Measurements from ENCODE around the gene CTNS. TPM values are rescaled to one million over a fixed set of nuclear protein-coding genes. Genes with fewer than 3 reads are reported as not detected.
A peak's percentile ranks its signal among the peaks of the same experiment; 100 is the strongest.

CTNS gene
- total RNA-seq, 1 experiment from 2014 or later = 15.6 TPM

GRCh38 chr17:3681565-3681964 lies 45.0 kb downstream of the CTNS start:
- H3K9me3 ChIP-seq = no peaks in the 10 kb centered on the region
- CTCF ChIA-PET = no interaction called here
- Mint-ChIP-seq H3K27me3 (ENCODE audit: insufficient read depth, unreplicated experiment) (no peaks in the 10 kb centered on the region), H3K36me3 (ENCODE audit: insufficient read depth, unreplicated experiment) (no peaks in the 10 kb centered on the region), H3K4me3 (ENCODE audit: unreplicated experiment) (no peak overlapping the region), H3K27ac (ENCODE audit: unreplicated experiment) (no peak overlapping the region), H3K4me1 (ENCODE audit: low read depth, unreplicated experiment) (no peaks in the 10 kb centered on the region), H3K9me3 (ENCODE audit: unreplicated experiment) (no peaks in the 10 kb centered on the region)
- no peaks in the 10 kb centered on the region for H3K36me3 ChIP-seq (ENCODE audit: control insufficient read depth, insufficient read depth, low read length)
- no TSS peak for BruUV-seq (replicated peaks)
- intact Hi-C loops (cut with micrococcal nuclease; ENCODE audit: unreplicated experiment) = no loop called here
- no peaks in the 10 kb centered on the region for H3K27me3 ChIP-seq (replicated peaks; ENCODE audit: control insufficient read depth, insufficient read depth, low read length)
- no peak overlapping the region for H3K4me3 ChIP-seq (ENCODE audit: low read depth, low read length)
- TF ChIP-seq CTCF (IDR thresholded peaks at IDR 0.05; ENCODE audit: insufficient read depth in 1 of 2, low read depth in 1 of 2, low read length in 1 of 2, severe bottlenecking in 1 of 2, unreplicated experiment in 1 of 2) = no peak
- POLR2A ChIA-PET = no interaction called here
- no peaks in the 10 kb centered on the region for H3K4me1 ChIP-seq
- DNase-seq = no peak

- no peak for TF ChIP-seq CTCF (IDR thresholded peaks at IDR 0.05; ENCODE audit: insufficient read depth in 1 of 2, low read depth in 1 of 2, low read length in 1 of 2, severe bottlenecking in 1 of 2, unreplicated experiment in 1 of 2)
- BruUV-seq (replicated peaks) = no TSS peak
- POLR2A ChIA-PET = no interaction called here
- Mint-ChIP-seq H3K36me3 (ENCODE audit: insufficient read depth, unreplicated experiment) (no peaks in the 10 kb centered on the region), H3K27me3 (ENCODE audit: insufficient read depth, unreplicated experiment) (no peaks in the 10 kb centered on the region), H3K9me3 (ENCODE audit: unreplicated experiment) (no peaks in the 10 kb centered on the region), H3K27ac (ENCODE audit: unreplicated experiment) (no peak overlapping the region), H3K4me3 (ENCODE audit: unreplicated experiment) (no peak overlapping the region), H3K4me1 (ENCODE audit: low read depth, unreplicated experiment) (no peaks in the 10 kb centered on the region)
- no peak for DNase-seq
- CTCF ChIA-PET = no interaction called here
- Histone ChIP-seq H3K4me3 (ENCODE audit: low read depth, low read length) (no peak overlapping the region), H3K36me3 (ENCODE audit: control insufficient read depth, insufficient read depth, low read length) (no peaks in the 10 kb centered on the region), H3K4me1 (no peaks in the 10 kb centered on the region), H3K9me3 (no peaks in the 10 kb centered on the region), H3K27me3 (replicated peaks; ENCODE audit: control insufficient read depth, insufficient read depth, low read length) (no peaks in the 10 kb centered on the region)
- intact Hi-C loops (cut with micrococcal nuclease; ENCODE audit: unreplicated experiment) = no loop called here
Observed at GRCh38 chr17:3682033-3682432, 45.5 kb downstream of the CTNS start.

GRCh38 chr17:3683054-3683511 lies 46.5 kb downstream of the CTNS start:
- no peaks in the 10 kb centered on the region for H3K4me1 Mint-ChIP-seq (ENCODE audit: low read depth, unreplicated experiment)
- Histone ChIP-seq H3K27me3 (replicated peaks; ENCODE audit: control insufficient read depth, insufficient read depth, low read length) (no peaks in the 10 kb centered on the region), H3K9me3 (no peaks in the 10 kb centered on the region), H3K4me1 (no peaks in the 10 kb centered on the region), H3K36me3 (ENCODE audit: control insufficient read depth, insufficient read depth, low read length) (no peaks in the 10 kb centered on the region), H3K4me3 (ENCODE audit: low read depth, low read length) (no peak overlapping the region)
- BruUV-seq (replicated peaks) = no TSS peak
- no peak for DNase-seq
- no peaks in the 10 kb centered on the region for H3K9me3 Mint-ChIP-seq (ENCODE audit: unreplicated experiment)
- no peaks in the 10 kb centered on the region for H3K27me3 Mint-ChIP-seq (ENCODE audit: insufficient read depth, unreplicated experiment)
- H3K36me3 Mint-ChIP-seq (ENCODE audit: insufficient read depth, unreplicated experiment) = no peaks in the 10 kb centered on the region
- peak; percentile 46 to 65 for TF ChIP-seq CTCF (IDR thresholded peaks at IDR 0.05; ENCODE audit: insufficient read depth in 1 of 2, low read depth in 1 of 2, low read length in 1 of 2, severe bottlenecking in 1 of 2, unreplicated experiment in 1 of 2)
- intact Hi-C loops (cut with micrococcal nuclease; ENCODE audit: unreplicated experiment) = no loop called here
- CTCF ChIA-PET = interaction anchor here (0.6 kb wide), 1 partner anchor 9 kb away, joined by 4 read pairs; no protein-coding TSS in a partner anchor
- no peak overlapping the region for H3K4me3 Mint-ChIP-seq (ENCODE audit: unreplicated experiment)
- H3K27ac Mint-ChIP-seq (ENCODE audit: unreplicated experiment) = no peak overlapping the region
- POLR2A ChIA-PET = no interaction called here
